ENCODE results near the gene RARS2.
A peak's percentile ranks its signal among the peaks of the same experiment; 100 is the strongest.

RARS2 gene

DNA sequence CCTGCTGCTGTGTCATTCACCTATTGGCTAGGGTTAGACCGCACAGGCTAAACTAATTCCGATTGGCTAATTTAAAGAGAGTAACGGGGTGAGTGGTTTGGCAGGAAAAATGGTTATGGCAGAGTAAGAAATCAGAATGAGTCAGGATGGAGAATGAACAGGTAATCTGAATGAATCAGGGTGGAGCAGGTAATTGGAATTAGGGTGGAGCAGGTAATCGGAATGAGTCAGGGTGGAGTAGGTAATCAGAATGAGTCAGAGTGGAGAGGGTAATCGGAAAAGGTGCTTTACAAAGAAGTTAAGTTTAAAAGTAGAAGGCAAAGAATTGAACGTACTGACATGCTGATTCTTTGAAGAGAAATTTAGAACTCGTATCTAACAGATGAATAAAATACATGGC, 105.3 kb downstream of the RARS2 start:
- POLR2A ChIA-PET = no interaction called here
- CTCF ChIA-PET = no interaction called here
- no peaks in the 10 kb centered on the region for H3K4me1 ChIP-seq (ENCODE audit: control insufficient read depth, insufficient read depth, low read length)
- no peaks in the 10 kb centered on the region for H3K9me3 ChIP-seq (ENCODE audit: control insufficient read depth, insufficient read depth, low read depth, low read length)
- H3K27ac ChIP-seq (ENCODE audit: extremely low read depth, low read depth, low read length) = no peak overlapping the region
- H3K4me3 ChIP-seq (ENCODE audit: low read depth, low read length) = no peak overlapping the region
- H3K36me3 ChIP-seq (ENCODE audit: control insufficient read depth in 2 of 2, insufficient read depth in 1 of 2, low read length in 2 of 2) = peaks cover 0 to 14% of the 10 kb centered on the region in 2 experiments; a peak in 1 of 3 replicates
- TF ChIP-seq ZNF747 (tag by site-specific recombination; IDR thresholded peaks at IDR 0.05) = no peak
- no peak for TF ChIP-seq ZIC2 (tag by site-specific recombination; IDR thresholded peaks at IDR 0.05)
- TF ChIP-seq KLF1 (tag by site-specific recombination; IDR thresholded peaks at IDR 0.05) = 0 out of 2 replicates have a peak, but pooled peaks have one; percentile 25
- TF ChIP-seq ZNF223 (tag by site-specific recombination; IDR thresholded peaks at IDR 0.05) = peak; percentile 97
- no peak for TF ChIP-seq ZBTB20 (tag by site-specific recombination; IDR thresholded peaks at IDR 0.05)
- TF ChIP-seq, protein P1, sequence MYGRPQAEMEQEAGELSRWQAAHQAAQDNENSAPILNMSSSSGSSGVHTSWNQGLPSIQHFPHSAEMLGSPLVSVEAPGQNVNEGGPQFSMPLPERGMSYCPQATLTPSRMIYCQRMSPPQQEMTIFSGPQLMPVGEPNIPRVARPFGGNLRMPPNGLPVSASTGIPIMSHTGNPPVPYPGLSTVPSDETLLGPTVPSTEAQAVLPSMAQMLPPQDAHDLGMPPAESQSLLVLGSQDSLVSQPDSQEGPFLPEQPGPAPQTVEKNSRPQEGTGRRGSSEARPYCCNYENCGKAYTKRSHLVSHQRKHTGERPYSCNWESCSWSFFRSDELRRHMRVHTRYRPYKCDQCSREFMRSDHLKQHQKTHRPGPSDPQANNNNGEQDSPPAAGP (tag by site-specific recombination; IDR thresholded peaks at IDR 0.05) = peak; percentile 62; the same call in 1 of the 2 replicates

DNA sequence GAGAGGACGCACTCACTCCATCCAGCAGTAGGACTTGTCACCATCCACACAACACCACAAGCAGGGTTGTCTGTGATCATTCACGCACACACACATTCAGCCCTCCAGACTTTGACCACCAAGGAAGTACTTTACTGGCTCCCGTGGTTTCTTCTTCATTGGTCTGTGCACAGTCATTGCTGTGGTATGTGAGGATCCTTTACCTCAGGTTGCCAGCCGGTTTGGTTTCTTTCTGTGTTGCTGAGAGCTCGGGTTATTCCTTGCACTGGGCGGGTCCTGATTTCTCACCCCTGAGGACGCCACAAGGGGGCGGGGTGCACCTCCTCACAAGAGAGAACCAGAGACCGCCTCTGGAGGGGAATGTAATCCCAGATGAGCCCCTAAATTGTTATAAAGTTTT, 105.9 kb downstream of the RARS2 start:
- CTCF ChIA-PET = no interaction called here
- POLR2A ChIA-PET = no interaction called here
- no peak overlapping the region for H3K27ac ChIP-seq (ENCODE audit: extremely low read depth, low read depth, low read length)
- TF ChIP-seq, protein P2, sequence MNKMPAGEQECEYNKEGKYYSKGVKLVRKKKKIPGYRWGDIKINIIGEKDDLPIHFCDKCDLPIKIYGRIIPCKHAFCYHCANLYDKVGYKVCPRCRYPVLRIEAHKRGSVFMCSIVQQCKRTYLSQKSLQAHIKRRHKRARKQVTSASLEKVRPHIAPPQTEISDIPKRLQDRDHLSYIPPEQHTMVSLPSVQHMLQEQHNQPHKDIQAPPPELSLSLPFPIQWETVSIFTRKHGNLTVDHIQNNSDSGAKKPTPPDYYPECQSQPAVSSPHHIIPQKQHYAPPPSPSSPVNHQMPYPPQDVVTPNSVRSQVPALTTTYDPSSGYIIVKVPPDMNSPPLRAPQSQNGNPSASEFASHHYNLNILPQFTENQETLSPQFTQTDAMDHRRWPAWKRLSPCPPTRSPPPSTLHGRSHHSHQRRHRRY (tag by site-specific recombination; IDR thresholded peaks at IDR 0.05) = no peak
- TF ChIP-seq ZNF155 (tag by site-specific recombination; IDR thresholded peaks at IDR 0.05) = no peak
- TF ChIP-seq PRDM1 (tag by site-specific recombination; IDR thresholded peaks at IDR 0.05) = no peak
- TF ChIP-seq, protein P3, sequence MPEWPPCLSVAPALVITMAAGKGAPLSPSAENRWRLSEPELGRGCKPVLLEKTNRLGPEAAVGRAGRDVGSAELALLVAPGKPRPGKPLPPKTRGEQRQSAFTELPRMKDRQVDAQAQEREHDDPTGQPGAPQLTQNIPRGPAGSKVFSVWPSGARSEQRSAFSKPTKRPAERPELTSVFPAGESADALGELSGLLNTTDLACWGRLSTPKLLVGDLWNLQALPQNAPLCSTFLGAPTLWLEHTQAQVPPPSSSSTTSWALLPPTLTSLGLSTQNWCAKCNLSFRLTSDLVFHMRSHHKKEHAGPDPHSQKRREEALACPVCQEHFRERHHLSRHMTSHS (tag by site-specific recombination; IDR thresholded peaks at IDR 0.05) = no peak
- TF ChIP-seq ZNF660 (tag by site-specific recombination; IDR thresholded peaks at IDR 0.05) = 0 out of 2 replicates have a peak, but pooled peaks have one; percentile 58
- TF ChIP-seq ZNF837 (tag by site-specific recombination; IDR thresholded peaks at IDR 0.05) = no peak
- TF ChIP-seq, protein P4, sequence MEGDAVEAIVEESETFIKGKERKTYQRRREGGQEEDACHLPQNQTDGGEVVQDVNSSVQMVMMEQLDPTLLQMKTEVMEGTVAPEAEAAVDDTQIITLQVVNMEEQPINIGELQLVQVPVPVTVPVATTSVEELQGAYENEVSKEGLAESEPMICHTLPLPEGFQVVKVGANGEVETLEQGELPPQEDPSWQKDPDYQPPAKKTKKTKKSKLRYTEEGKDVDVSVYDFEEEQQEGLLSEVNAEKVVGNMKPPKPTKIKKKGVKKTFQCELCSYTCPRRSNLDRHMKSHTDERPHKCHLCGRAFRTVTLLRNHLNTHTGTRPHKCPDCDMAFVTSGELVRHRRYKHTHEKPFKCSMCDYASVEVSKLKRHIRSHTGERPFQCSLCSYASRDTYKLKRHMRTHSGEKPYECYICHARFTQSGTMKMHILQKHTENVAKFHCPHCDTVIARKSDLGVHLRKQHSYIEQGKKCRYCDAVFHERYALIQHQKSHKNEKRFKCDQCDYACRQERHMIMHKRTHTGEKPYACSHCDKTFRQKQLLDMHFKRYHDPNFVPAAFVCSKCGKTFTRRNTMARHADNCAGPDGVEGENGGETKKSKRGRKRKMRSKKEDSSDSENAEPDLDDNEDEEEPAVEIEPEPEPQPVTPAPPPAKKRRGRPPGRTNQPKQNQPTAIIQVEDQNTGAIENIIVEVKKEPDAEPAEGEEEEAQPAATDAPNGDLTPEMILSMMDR (tag by site-specific recombination; IDR thresholded peaks at IDR 0.05) = peak; percentile 28; the same call in 1 of the 2 replicates
- no peak for TF ChIP-seq ZNF610 (tag by site-specific recombination; IDR thresholded peaks at IDR 0.05; ENCODE audit: borderline replicate concordance)
- no peak for TF ChIP-seq ZNF560 (tag by site-specific recombination; IDR thresholded peaks at IDR 0.05; ENCODE audit: borderline replicate concordance)
- TF ChIP-seq ZNF341 (tag by site-specific recombination; IDR thresholded peaks at IDR 0.05; ENCODE audit: low read depth) = no peak
- TF ChIP-seq, protein P5, sequence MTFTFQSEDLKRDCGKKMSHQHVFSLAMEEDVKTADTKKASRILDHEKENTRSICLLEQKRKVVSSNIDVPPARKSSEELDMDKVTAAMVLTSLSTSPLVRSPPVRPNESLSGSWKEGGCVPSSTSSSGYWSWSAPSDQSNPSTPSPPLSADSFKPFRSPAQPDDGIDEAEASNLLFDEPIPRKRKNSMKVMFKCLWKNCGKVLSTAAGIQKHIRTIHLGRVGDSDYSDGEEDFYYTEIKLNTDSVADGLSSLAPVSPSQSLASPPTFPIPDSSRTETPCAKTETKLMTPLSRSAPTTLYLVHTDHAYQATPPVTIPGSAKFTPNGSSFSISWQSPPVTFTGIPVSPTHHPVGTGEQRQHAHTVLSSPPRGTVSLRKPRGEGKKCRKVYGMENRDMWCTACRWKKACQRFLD (tag by site-specific recombination; IDR thresholded peaks at IDR 0.05) = no peak
- TF ChIP-seq ZNF654 (tag by site-specific recombination; IDR thresholded peaks at IDR 0.05; ENCODE audit: low read depth) = peak; percentile 25; the same call in 1 of the 2 replicates
- TF ChIP-seq, protein P6, sequence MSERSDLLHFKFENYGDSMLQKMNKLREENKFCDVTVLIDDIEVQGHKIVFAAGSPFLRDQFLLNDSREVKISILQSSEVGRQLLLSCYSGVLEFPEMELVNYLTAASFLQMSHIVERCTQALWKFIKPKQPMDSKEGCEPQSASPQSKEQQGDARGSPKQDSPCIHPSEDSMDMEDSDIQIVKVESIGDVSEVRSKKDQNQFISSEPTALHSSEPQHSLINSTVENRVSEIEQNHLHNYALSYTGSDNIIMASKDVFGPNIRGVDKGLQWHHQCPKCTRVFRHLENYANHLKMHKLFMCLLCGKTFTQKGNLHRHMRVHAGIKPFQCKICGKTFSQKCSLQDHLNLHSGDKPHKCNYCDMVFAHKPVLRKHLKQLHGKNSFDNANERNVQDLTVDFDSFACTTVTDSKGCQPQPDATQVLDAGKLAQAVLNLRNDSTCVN (tag by site-specific recombination; optimal IDR thresholded peaks at IDR 0.05) = no peak
- TF ChIP-seq ZFP41 (tag by site-specific recombination; IDR thresholded peaks at IDR 0.05; ENCODE audit: borderline replicate concordance) = no peak
- TF ChIP-seq KLF9 (tag by site-specific recombination; IDR thresholded peaks at IDR 0.05; ENCODE audit: low read depth) = peak; percentile 35; the same call in 1 of the 2 replicates
- H3K4me1 ChIP-seq (ENCODE audit: control insufficient read depth, insufficient read depth, low read length) = no peaks in the 10 kb centered on the region
- H3K4me3 ChIP-seq (ENCODE audit: low read depth, low read length) = no peak overlapping the region
- H3K36me3 ChIP-seq (ENCODE audit: control insufficient read depth in 2 of 2, insufficient read depth in 1 of 2, low read length in 2 of 2) = peaks cover 0 to 14% of the 10 kb centered on the region in 2 experiments; a peak in 1 of 3 replicates
- H3K9me3 ChIP-seq (ENCODE audit: control insufficient read depth, insufficient read depth, low read depth, low read length) = no peaks in the 10 kb centered on the region
